ENCODE results near the gene HECTD4.

GRCh38 chr12:112350593-112351592 is 31.3 kb downstream of the HECTD4 start:
- TF ChIP-seq SUZ12 (IDR thresholded peaks at IDR 0.05; ENCODE audit: extremely low read depth, insufficient read depth, insufficient read length) (no peak), YY1 (IDR thresholded peaks at IDR 0.05; ENCODE audit: insufficient read depth, insufficient read length) (no peak)

Measured in NT2/D1 (cell line).